Measurements from ENCODE around the gene EID1. TPM values are rescaled to one million over a fixed set of nuclear protein-coding genes. Genes with fewer than 3 reads are reported as not detected.

Gene EID1
- polyA plus RNA-seq, 1 of the 3 experiments (the other 2 are of a cell fraction) = 228 TPM

- H2AFZ ChIP-seq (ENCODE audit: low read depth) = no peak overlapping the region; the same call in 1 of the 2 replicates
These were observed 15.2 kb upstream of the EID1 start for GRCh38 chr15:48862705-48863104.

DNA sequence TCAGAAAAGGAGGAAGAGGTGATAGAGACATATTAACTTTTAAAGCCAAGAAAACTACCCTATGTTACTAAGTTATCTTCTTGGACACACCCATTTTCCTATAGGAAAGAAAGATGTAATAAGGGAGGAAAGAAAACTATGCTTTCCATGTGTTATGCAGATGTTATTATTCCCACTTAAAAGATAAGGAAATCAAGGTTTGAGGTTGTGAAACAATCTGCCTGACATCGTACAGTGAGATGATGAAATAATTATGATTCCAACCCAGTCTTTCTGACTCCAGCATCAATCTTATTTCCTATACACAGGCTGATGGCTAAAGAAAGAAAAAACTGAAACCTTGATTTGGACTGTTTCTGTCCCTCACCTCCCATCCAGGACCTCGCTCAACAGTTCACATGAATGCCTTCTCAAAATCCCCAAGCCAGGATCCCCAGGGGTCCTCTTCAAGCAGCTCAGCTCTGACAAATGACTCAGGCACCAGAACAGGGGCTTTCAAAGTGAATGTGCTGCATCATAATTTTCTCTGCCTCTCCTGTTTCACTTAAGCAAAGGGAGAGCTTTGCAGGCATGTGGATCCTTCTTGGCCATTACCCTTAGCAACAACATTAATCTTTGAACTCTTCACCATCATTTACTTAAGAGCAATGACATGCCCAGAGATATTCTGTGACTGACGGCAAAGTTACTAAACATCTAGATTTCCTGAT, 12.4 kb upstream of the EID1 start:
- 44% methylated on average over 3 of the region's 3 CpGs for WGBS (ENCODE audit: low lambda C conversion rate)
- H3K9me3 ChIP-seq = no peaks in the 10 kb centered on the region
- POLR2A ChIA-PET = no interaction called here
- peak overlapping the region; percentile 65 to 84; a peak in 3 of 4 replicates for H3K27ac ChIP-seq (ENCODE audit: low read depth in 2 of 2, low read length in 1 of 2)
- no peaks in the 10 kb centered on the region for H3K79me2 ChIP-seq (ENCODE audit: insufficient read depth)
- no peak overlapping the region for H3K4me3 ChIP-seq (ENCODE audit: low read depth in 2 of 2, low read length in 1 of 2)
- H3K36me3 ChIP-seq (replicated peaks in 1 of 2; ENCODE audit: control insufficient read depth in 1 of 2, insufficient read depth in 2 of 2, low read length in 1 of 2) = no peaks in the 10 kb centered on the region
- H3F3A ChIP-seq (replicated peaks; ENCODE audit: insufficient read depth) = peaks cover 18% of the 10 kb centered on the region
- no peak for TF ChIP-seq MXI1 (IDR thresholded peaks at IDR 0.05; ENCODE audit: low read depth, low read length)
- H2AFZ ChIP-seq (ENCODE audit: low read depth) = peak overlapping the region; percentile 44; the same call in 1 of the 2 replicates
- H4K20me1 ChIP-seq (ENCODE audit: insufficient read depth) = no peaks in the 10 kb centered on the region
- no peak for DNase-seq
- no peaks in the 10 kb centered on the region for H3K27me3 ChIP-seq (ENCODE audit: insufficient read depth)
- H3K9me2 ChIP-seq = no peaks in the 10 kb centered on the region
- CTCF ChIA-PET = interaction anchor here (0.7 to 1.8 kb wide), 5 partner anchors 9 to 1186 kb away, joined by 3 to 6 read pairs (median 3); partner anchors contain the start of gene EID1
- peak overlapping the region; percentile 17 for H3K4me2 ChIP-seq
- H3K4me1 ChIP-seq (ENCODE audit: control insufficient read depth in 1 of 2, insufficient read depth in 2 of 2, low read depth in 1 of 2, low read length in 1 of 2) = peaks cover 0 to 41% of the 10 kb centered on the region in 2 experiments; a peak in 3 of 4 replicates
- H3K9ac ChIP-seq = peak overlapping the region; percentile 44

More at GRCh38 chr15:48862705-48863104, 15.2 kb upstream of the EID1 start:
- H3F3A ChIP-seq (replicated peaks; ENCODE audit: insufficient read depth) = peaks cover 12% of the 10 kb centered on the region
- WGBS (ENCODE audit: low lambda C conversion rate) = 83% methylated on average over 1 of the region's 1 CpG
- H3K9me2 ChIP-seq = no peaks in the 10 kb centered on the region
- no peak overlapping the region for H3K4me2 ChIP-seq
- no peaks in the 10 kb centered on the region for H3K79me2 ChIP-seq (ENCODE audit: insufficient read depth)
- TF ChIP-seq JUND (IDR thresholded peaks at IDR 0.05) = no peak
- TF ChIP-seq NFIC (IDR thresholded peaks at IDR 0.05; ENCODE audit: borderline replicate concordance) = no peak
- no peak for TF ChIP-seq ELF1 (IDR thresholded peaks at IDR 0.05)
- TF ChIP-seq TEAD4 (IDR thresholded peaks at IDR 0.05; ENCODE audit: borderline replicate concordance, insufficient read depth) = no peak
- no peak for TF ChIP-seq MAX (IDR thresholded peaks at IDR 0.05; ENCODE audit: low read depth)
- TF ChIP-seq FOSL2 (IDR thresholded peaks at IDR 0.05; ENCODE audit: borderline replicate concordance, low read depth) = no peak
- TF ChIP-seq POLR2AphosphoS5 (IDR thresholded peaks at IDR 0.05; ENCODE audit: low read depth, low read length) = no peak
- no peak overlapping the region for H3K27ac ChIP-seq (ENCODE audit: low read depth in 2 of 2, low read length in 1 of 2)
- no peaks in the 10 kb centered on the region for H4K20me1 ChIP-seq (ENCODE audit: insufficient read depth)
- POLR2A ChIA-PET = interaction anchor here (1.1 kb wide), 1 partner anchor 15 kb away, joined by 3 read pairs; the partner anchor contains the start of gene EID1
- CTCF ChIA-PET = interaction anchor here (1.0 to 4.1 kb wide), 22 partner anchors 8 to 1453 kb away, joined by 3 to 68 read pairs (median 12); partner anchors contain the start of genes COPS2, EID1 and SHC4
- DNase-seq = no peak
- H3K4me1 ChIP-seq (ENCODE audit: control insufficient read depth in 1 of 2, insufficient read depth in 2 of 2, low read depth in 1 of 2, low read length in 1 of 2) = peaks cover 0 to 36% of the 10 kb centered on the region in 2 experiments; a peak in 3 of 4 replicates
- no peaks in the 10 kb centered on the region for H3K36me3 ChIP-seq (replicated peaks in 1 of 2; ENCODE audit: control insufficient read depth in 1 of 2, insufficient read depth in 2 of 2, low read length in 1 of 2)
- H3K4me3 ChIP-seq (ENCODE audit: low read depth in 2 of 2, low read length in 1 of 2) = no peak overlapping the region
- H3K9ac ChIP-seq = no peak overlapping the region
- no peaks in the 10 kb centered on the region for H3K27me3 ChIP-seq (ENCODE audit: insufficient read depth)
- H3K9me3 ChIP-seq = no peaks in the 10 kb centered on the region

GRCh38 chr15:48866141-48866563, 11.8 kb upstream of the EID1 start:
- ChIA-PET CTCF (interaction anchor here (1.2 kb wide), 1 partner anchor 10 kb away, joined by 3 read pairs; no protein-coding TSS in a partner anchor), POLR2A (no interaction called here)
- Histone ChIP-seq H3K36me3 (replicated peaks in 1 of 2; ENCODE audit: control insufficient read depth in 1 of 2, insufficient read depth in 2 of 2, low read length in 1 of 2) (no peaks in the 10 kb centered on the region), H2AFZ (ENCODE audit: low read depth) (peak overlapping the region; percentile 44; the same call in 1 of the 2 replicates), H3K4me2 (peak overlapping the region; percentile 17), H3K4me1 (ENCODE audit: control insufficient read depth in 1 of 2, insufficient read depth in 2 of 2, low read depth in 1 of 2, low read length in 1 of 2) (peaks cover 0 to 41% of the 10 kb centered on the region in 2 experiments; a peak in 3 of 4 replicates), H3K27me3 (ENCODE audit: insufficient read depth) (no peaks in the 10 kb centered on the region), H3K9me3 (no peaks in the 10 kb centered on the region), H3K9me2 (no peaks in the 10 kb centered on the region), H4K20me1 (ENCODE audit: insufficient read depth) (no peaks in the 10 kb centered on the region), H3K27ac (ENCODE audit: low read depth in 2 of 2, low read length in 1 of 2) (peak overlapping the region; percentile 65 to 84; a peak in 3 of 4 replicates), H3K4me3 (ENCODE audit: low read depth in 2 of 2, low read length in 1 of 2) (no peak overlapping the region), H3K9ac (peak overlapping the region; percentile 44), H3F3A (replicated peaks; ENCODE audit: insufficient read depth) (peaks cover 18% of the 10 kb centered on the region), H3K79me2 (ENCODE audit: insufficient read depth) (no peaks in the 10 kb centered on the region)
- peak; percentile 25; the same call in 1 of the 2 replicates for TF ChIP-seq FOSL2 (IDR thresholded peaks at IDR 0.05; ENCODE audit: borderline replicate concordance, low read depth)
- TF ChIP-seq EP300 (IDR thresholded peaks at IDR 0.05; ENCODE audit: borderline replicate concordance in 1 of 2, low read depth in 1 of 2, low read length in 1 of 2) = peak in 1 of 2 experiments; percentile 59; a peak in 1 of 4 replicates
- TF ChIP-seq GABPA (IDR thresholded peaks at IDR 0.05; ENCODE audit: low read depth) = no peak
- TF ChIP-seq, protein P1, sequence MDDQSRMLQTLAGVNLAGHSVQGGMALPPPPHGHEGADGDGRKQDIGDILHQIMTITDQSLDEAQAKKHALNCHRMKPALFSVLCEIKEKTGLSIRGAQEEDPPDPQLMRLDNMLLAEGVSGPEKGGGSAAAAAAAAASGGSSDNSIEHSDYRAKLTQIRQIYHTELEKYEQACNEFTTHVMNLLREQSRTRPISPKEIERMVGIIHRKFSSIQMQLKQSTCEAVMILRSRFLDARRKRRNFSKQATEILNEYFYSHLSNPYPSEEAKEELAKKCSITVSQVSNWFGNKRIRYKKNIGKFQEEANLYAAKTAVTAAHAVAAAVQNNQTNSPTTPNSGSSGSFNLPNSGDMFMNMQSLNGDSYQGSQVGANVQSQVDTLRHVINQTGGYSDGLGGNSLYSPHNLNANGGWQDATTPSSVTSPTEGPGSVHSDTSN (IDR thresholded peaks at IDR 0.05) = peak; percentile 81
- TF ChIP-seq NFIC (IDR thresholded peaks at IDR 0.05; ENCODE audit: borderline replicate concordance) = peak; percentile 87
- TF ChIP-seq CHD2 (IDR thresholded peaks at IDR 0.05; ENCODE audit: low read length, partially characterized antibody) = no peak
- TF ChIP-seq MEF2A (IDR thresholded peaks at IDR 0.05; ENCODE audit: borderline replicate concordance, low read depth) = 0 out of 2 replicates have a peak, but pooled peaks have one; percentile 6
- peak; percentile 89 for TF ChIP-seq TCF12 (IDR thresholded peaks at IDR 0.05)
- TF ChIP-seq JUND (IDR thresholded peaks at IDR 0.05) = peak; percentile 53; the same call in 1 of the 2 replicates
- TF ChIP-seq POLR2AphosphoS5 (IDR thresholded peaks at IDR 0.05; ENCODE audit: low read depth, low read length) = no peak; the same call in 1 of the 2 replicates
- no peak for TF ChIP-seq CTCF (IDR thresholded peaks at IDR 0.05)
- DNase-seq = no peak
- 10% methylated on average over 2 of the region's 2 CpGs for WGBS (ENCODE audit: low lambda C conversion rate)
